Measurements from ENCODE around the gene TMCO4.

GRCh38 chr1:19776287-19776686, 23.4 kb downstream of the TMCO4 start:
- TF ChIP-seq POLR2A (IDR thresholded peaks at IDR 0.05), result no peak
- TF ChIP-seq CTCF (IDR thresholded peaks at IDR 0.05), result no peak
